ENCODE data around the gene PBRM1. TPM values are rescaled to one million over a fixed set of nuclear protein-coding genes. Genes with fewer than 3 reads are reported as not detected.

The PBRM1 gene
- total RNA-seq, 1 donor from 2014 or later: 90.1 TPM

DNA sequence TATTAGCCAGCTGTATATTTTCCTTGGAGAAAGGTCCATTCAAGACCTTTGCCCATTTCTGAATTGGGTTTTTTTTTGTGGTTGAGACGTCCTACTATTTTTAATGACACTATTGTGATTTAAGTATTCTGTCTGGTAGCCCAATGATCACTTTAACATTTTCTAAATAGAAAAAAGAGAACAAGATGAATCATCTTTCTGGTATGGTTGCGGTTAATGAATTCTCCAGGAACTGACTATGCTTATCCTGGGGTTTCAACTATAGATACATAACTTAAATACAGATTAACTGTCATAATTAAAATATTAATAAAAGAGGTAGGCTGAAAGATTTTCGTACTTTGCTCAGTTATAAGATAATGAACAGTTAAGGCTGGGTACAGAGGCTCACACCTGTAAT lies 51.9 kb downstream of the PBRM1 start:
- TF ChIP-seq, protein P1, sequence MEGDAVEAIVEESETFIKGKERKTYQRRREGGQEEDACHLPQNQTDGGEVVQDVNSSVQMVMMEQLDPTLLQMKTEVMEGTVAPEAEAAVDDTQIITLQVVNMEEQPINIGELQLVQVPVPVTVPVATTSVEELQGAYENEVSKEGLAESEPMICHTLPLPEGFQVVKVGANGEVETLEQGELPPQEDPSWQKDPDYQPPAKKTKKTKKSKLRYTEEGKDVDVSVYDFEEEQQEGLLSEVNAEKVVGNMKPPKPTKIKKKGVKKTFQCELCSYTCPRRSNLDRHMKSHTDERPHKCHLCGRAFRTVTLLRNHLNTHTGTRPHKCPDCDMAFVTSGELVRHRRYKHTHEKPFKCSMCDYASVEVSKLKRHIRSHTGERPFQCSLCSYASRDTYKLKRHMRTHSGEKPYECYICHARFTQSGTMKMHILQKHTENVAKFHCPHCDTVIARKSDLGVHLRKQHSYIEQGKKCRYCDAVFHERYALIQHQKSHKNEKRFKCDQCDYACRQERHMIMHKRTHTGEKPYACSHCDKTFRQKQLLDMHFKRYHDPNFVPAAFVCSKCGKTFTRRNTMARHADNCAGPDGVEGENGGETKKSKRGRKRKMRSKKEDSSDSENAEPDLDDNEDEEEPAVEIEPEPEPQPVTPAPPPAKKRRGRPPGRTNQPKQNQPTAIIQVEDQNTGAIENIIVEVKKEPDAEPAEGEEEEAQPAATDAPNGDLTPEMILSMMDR (IDR thresholded peaks at IDR 0.05; ENCODE audit: unreplicated experiment): no peak
- H3K27ac Mint-ChIP-seq: no peak overlapping the region
- H3K27me3 Mint-ChIP-seq (ENCODE audit: low read depth): no peaks in the 10 kb centered on the region

DNA sequence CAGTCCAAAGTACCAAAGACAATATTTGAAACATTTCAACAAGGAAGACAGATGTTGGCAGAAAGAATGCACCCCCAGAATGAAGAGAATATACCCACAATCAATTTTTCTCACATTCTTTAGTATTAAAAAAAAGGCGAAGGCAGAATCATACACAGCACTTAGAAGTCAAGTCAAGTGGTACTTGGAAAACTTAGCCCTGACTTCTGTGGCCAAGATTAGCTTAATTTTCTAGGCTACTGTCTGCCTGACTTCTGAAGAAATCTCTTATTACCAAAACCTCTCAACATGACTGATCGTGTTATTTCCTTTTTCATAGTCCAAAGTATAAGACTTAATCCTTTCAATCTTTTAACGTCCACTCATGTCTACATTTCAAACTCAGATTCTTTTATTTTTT lies 60.7 kb downstream of the PBRM1 start:
- Mint-ChIP-seq H3K27ac (no peak overlapping the region), H3K4me3 (no peak overlapping the region), H3K9me3 (no peaks in the 10 kb centered on the region), H3K36me3 (peaks cover 36% of the 10 kb centered on the region), H3K27me3 (ENCODE audit: low read depth) (no peaks in the 10 kb centered on the region), H3K4me1 (no peaks in the 10 kb centered on the region)
- DNase-seq (ENCODE audit: low spot score in 2 of 2, unreplicated experiment in 2 of 2): no peak
- TF ChIP-seq, protein P1 (IDR thresholded peaks at IDR 0.05; ENCODE audit: unreplicated experiment): no peak

More for the DNA sequence above, 51.9 kb downstream of the PBRM1 start:
- no peaks in the 10 kb centered on the region for H3K9me3 Mint-ChIP-seq
- H3K4me1 Mint-ChIP-seq: no peaks in the 10 kb centered on the region
- DNase-seq (ENCODE audit: low spot score in 2 of 2, unreplicated experiment in 2 of 2): no peak
- H3K36me3 Mint-ChIP-seq: peaks cover 18% of the 10 kb centered on the region
- H3K4me3 Mint-ChIP-seq: no peak overlapping the region

- no peaks in the 10 kb centered on the region for H3K4me1 Mint-ChIP-seq
- peaks cover 30% of the 10 kb centered on the region for H3K36me3 Mint-ChIP-seq
- no peak overlapping the region for H3K27ac Mint-ChIP-seq
- no peaks in the 10 kb centered on the region for H3K27me3 Mint-ChIP-seq (ENCODE audit: low read depth)
- H3K4me3 Mint-ChIP-seq: no peak overlapping the region
- no peak for DNase-seq (ENCODE audit: low spot score in 2 of 2, unreplicated experiment in 2 of 2)
- H3K9me3 Mint-ChIP-seq: no peaks in the 10 kb centered on the region
- TF ChIP-seq, protein P1 (IDR thresholded peaks at IDR 0.05; ENCODE audit: unreplicated experiment): no peak
Measured at GRCh38 chr3:52623234-52623792, 62.4 kb downstream of the PBRM1 start.

DNA sequence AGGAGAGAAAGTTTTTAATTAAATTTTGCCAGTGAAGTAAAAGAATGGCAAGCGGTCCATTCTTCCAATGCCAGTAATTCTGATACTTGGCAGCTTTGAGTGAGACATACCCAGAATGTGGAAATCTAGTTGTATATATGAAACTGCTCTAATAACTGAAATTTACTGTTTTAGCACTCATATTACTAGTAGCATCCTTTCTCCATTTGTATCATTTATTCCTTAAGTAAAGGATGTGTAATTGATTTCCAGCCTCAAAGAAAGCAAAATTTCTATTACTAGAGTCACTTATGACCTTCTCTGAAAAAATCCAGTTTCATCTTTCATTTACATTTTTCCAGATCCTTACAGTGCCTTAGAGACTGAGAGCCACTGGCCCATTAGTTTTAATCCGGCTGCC lies 65.1 kb downstream of the PBRM1 start:
- H3K4me3 Mint-ChIP-seq: no peak overlapping the region
- H3K4me1 Mint-ChIP-seq: no peaks in the 10 kb centered on the region
- no peaks in the 10 kb centered on the region for H3K9me3 Mint-ChIP-seq
- peaks cover 36% of the 10 kb centered on the region for H3K36me3 Mint-ChIP-seq
- H3K27me3 Mint-ChIP-seq (ENCODE audit: low read depth): no peaks in the 10 kb centered on the region
- TF ChIP-seq, protein P1 (IDR thresholded peaks at IDR 0.05; ENCODE audit: unreplicated experiment): no peak
- H3K27ac Mint-ChIP-seq: no peak overlapping the region
- no peak for DNase-seq (ENCODE audit: low spot score in 2 of 2, unreplicated experiment in 2 of 2)

GRCh38 chr3:52615166-52615565 lies 70.5 kb downstream of the PBRM1 start:
- Mint-ChIP-seq H3K27ac (no peak overlapping the region), H3K4me3 (no peak overlapping the region), H3K4me1 (no peaks in the 10 kb centered on the region), H3K9me3 (peaks cover 4% of the 10 kb centered on the region), H3K27me3 (ENCODE audit: low read depth) (no peaks in the 10 kb centered on the region), H3K36me3 (peaks cover 46% of the 10 kb centered on the region)
- TF ChIP-seq, protein P1 (IDR thresholded peaks at IDR 0.05; ENCODE audit: unreplicated experiment): no peak
- DNase-seq (ENCODE audit: low spot score in 2 of 2, unreplicated experiment in 2 of 2): no peak

DNA sequence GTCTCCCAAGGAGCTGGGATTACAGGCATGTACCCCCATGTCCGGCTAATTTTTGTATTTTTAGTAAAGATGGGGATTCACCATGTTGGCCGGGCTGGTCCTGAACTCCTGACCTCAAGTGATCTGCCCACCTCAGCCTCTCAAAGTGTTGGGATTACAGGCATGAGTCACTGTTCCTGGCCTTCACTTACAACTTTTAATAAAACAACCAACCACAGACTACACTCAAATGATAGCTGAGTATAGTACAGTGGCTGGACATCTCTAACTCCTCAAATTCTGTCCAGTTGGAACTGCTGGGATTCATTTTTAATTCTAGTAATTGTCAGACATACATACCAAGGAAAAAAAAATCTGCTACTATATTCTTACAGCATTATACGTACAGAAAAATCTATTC lies 71.0 kb downstream of the PBRM1 start:
- Mint-ChIP-seq H3K4me1 (no peaks in the 10 kb centered on the region), H3K4me3 (no peak overlapping the region), H3K9me3 (peaks cover 4% of the 10 kb centered on the region), H3K27ac (no peak overlapping the region), H3K36me3 (peaks cover 47% of the 10 kb centered on the region), H3K27me3 (ENCODE audit: low read depth) (no peaks in the 10 kb centered on the region)
- no peak for DNase-seq (ENCODE audit: low spot score in 2 of 2, unreplicated experiment in 2 of 2)
- TF ChIP-seq, protein P1 (IDR thresholded peaks at IDR 0.05; ENCODE audit: unreplicated experiment): no peak
